Measurements from ENCODE around the gene GPX4. TPM values are rescaled to one million over a fixed set of nuclear protein-coding genes. Genes with fewer than 3 reads are reported as not detected.

GPX4 gene
- total RNA-seq, 2 donors from 2014 or later: 152 to 157 TPM

GRCh38 chr19:1076951-1077350 lies 26.8 kb upstream of the GPX4 start:
- no peak for ATAC-seq
- Histone ChIP-seq H3K4me1 (peaks cover 24% of the 10 kb centered on the region), H3K36me3 (replicated peaks in 1 of 2; ENCODE audit: insufficient read depth in 1 of 2, low read depth in 2 of 2) (no peaks in the 10 kb centered on the region), H3K27ac (no peak overlapping the region), H3K9me3 (no peaks in the 10 kb centered on the region), H3K4me3 (no peak overlapping the region), H3K27me3 (no peaks in the 10 kb centered on the region)
- intact Hi-C loops (cut with DNase I): no loop called here
- 48 to 56% methylated on average over 15 to 16 of the region's 16 CpGs for WGBS, 2 donors
- DNase-seq: peak in 3 of 4 donors; percentile 53 to 76 (median 57)
- no peak for TF ChIP-seq POLR2A (IDR thresholded peaks at IDR 0.05)
- no peak for TF ChIP-seq CTCF (IDR thresholded peaks at IDR 0.05)

- no peak for DNase-seq
- TF ChIP-seq CTCF (IDR thresholded peaks at IDR 0.05) (no peak), POLR2A (IDR thresholded peaks at IDR 0.05) (no peak)
- intact Hi-C loops (cut with DNase I): no loop called here
- no peak for ATAC-seq
- Histone ChIP-seq H3K27ac (no peak overlapping the region), H3K4me1 (peaks cover 44% of the 10 kb centered on the region), H3K4me3 (no peak overlapping the region), H3K27me3 (no peaks in the 10 kb centered on the region), H3K36me3 (replicated peaks in 1 of 2; ENCODE audit: insufficient read depth in 1 of 2, low read depth in 2 of 2) (no peaks in the 10 kb centered on the region), H3K9me3 (no peaks in the 10 kb centered on the region)
- WGBS, 2 donors: 78 to 91% methylated on average over 9 to 44 of the region's 45 CpGs
Observed at GRCh38 chr19:1079566-1080111, 24.2 kb upstream of the GPX4 start.

GRCh38 chr19:1080360-1081161 lies 23.2 kb upstream of the GPX4 start:
- Histone ChIP-seq H3K4me1 (peaks cover 37% of the 10 kb centered on the region), H3K9me3 (no peaks in the 10 kb centered on the region), H3K27ac (no peak overlapping the region), H3K36me3 (replicated peaks in 1 of 2; ENCODE audit: insufficient read depth in 1 of 2, low read depth in 2 of 2) (no peaks in the 10 kb centered on the region), H3K4me3 (no peak overlapping the region), H3K27me3 (no peaks in the 10 kb centered on the region)
- TF ChIP-seq CTCF (IDR thresholded peaks at IDR 0.05): no peak
- TF ChIP-seq POLR2A (IDR thresholded peaks at IDR 0.05): no peak
- WGBS, 2 donors: 92 to 96% methylated on average over 13 to 48 of the region's 50 CpGs
- intact Hi-C loops (cut with DNase I): no loop called here
- DNase-seq (no peak), ATAC-seq (no peak)

GRCh38 chr19:1081301-1082164 lies 22.3 kb upstream of the GPX4 start:
- WGBS, 2 donors: 56 to 68% methylated on average over 21 to 58 of the region's 58 CpGs
- Histone ChIP-seq H3K9me3 (no peaks in the 10 kb centered on the region), H3K4me3 (no peak overlapping the region), H3K27ac (peak overlapping the region in 1 of 4 donors; percentile 25), H3K27me3 (no peaks in the 10 kb centered on the region), H3K36me3 (replicated peaks in 1 of 2; ENCODE audit: insufficient read depth in 1 of 2, low read depth in 2 of 2) (no peaks in the 10 kb centered on the region), H3K4me1 (peaks cover 33% of the 10 kb centered on the region)
- TF ChIP-seq CTCF (IDR thresholded peaks at IDR 0.05) (no peak), POLR2A (IDR thresholded peaks at IDR 0.05) (no peak)
- intact Hi-C loops (cut with DNase I): no loop called here
- DNase-seq (peak in 1 of 4 donors; percentile 42), ATAC-seq (no peak)

All from body of pancreas (tissue), 4 donors.